Skeletal muscle cell (primary cell): ENCODE results near the gene TMEM141.
A peak's percentile ranks its signal among the peaks of the same experiment; 100 is the strongest.
"Not testable (repeated sequence)": the region's sequence is repeated elsewhere in the genome, so short reads cannot be mapped to it uniquely, and the experiment has no call there.

Experiments used
- DNase-seq: peaks from one replicate; pipeline ENCODE4 v3.0.0-alpha.2; 2010; ENCODE audit warnings: low read depth
- H3K4me3 ChIP-seq: 2 replicates; pipeline ENCODE4 v1.5.1; 2011; ENCODE audit warnings: low read depth, mild to moderate bottlenecking, control low read depth, low read length, moderate library complexity

TMEM141 gene

DNA sequence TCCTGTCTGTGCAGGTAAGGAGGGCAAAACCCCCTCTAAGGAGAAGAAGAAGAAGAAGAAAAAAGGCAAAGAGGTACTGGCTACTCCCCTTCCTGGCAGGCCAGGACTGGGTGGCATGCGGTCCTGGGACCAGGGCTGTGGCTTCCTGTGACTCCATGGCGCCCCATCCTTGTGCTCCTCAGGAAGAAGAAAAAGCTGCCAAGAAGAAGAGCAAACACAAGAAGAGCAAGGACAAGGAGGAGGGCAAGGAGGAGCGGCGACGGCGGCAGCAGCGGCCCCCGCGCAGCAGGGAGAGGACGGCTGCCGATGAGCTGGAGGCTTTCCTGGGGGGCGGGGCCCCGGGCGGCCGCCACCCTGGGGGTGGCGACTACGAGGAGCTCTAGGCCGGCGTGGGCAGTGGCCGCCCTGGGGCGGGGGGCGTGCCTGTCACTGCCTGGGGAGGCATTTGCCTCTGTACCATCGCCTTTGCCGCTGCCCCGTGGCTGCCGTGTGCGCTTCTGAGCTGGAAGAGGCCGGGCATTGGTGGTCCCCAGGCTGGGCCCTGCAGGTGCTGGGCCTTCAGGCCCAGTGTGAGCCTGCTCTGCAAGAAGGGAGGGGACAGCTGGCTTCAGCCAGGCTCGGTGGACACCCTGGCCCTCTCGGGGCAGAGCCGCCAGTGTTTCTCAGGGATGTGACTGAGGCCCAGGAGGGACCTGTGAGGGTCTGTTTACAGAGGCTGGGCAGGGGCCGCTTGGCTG lies 49.2 kb downstream of the TMEM141 start:
- DNase-seq: no peak
- H3K4me3 ChIP-seq: no peak overlapping the region

DNA sequence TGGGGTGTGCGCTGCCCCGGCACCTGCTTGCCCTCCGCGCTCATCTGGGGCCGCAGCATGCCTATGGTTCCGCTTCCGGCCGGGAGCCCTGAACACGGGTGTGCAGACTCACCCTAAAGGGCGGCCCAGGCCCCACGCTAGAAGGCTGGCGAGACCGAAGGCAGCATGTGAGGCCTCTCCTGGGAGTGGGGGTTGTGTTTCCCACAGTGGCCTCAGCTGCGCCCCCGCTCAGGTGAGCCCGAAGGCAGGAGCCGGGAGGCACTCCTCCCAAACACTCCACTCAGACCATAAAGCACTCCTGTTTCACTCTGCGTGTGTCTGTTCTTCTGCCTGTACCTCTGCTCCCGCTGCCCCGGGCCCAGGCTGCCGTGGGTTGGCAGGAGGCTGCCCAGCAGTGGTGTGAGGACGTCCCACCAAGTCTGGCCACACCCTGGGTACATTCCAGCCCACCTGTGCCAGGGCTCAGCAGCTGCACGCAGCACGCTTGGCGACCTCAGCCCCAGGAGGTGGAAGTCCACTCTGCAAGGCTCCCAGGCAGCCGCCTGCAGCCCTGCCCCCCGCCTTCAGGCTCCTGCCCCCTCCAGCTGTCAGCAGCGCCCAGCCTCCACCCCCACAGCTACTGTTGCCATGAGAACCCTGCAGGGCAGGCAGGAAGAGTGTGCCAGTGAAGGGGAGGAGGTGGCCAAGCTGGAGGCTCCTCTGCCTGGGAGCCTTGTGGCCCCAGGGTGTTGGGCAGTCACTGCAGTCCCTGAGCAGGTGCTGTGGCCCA lies 49.9 kb downstream of the TMEM141 start:
- DNase-seq: no peak
- no peak overlapping the region for H3K4me3 ChIP-seq

DNA sequence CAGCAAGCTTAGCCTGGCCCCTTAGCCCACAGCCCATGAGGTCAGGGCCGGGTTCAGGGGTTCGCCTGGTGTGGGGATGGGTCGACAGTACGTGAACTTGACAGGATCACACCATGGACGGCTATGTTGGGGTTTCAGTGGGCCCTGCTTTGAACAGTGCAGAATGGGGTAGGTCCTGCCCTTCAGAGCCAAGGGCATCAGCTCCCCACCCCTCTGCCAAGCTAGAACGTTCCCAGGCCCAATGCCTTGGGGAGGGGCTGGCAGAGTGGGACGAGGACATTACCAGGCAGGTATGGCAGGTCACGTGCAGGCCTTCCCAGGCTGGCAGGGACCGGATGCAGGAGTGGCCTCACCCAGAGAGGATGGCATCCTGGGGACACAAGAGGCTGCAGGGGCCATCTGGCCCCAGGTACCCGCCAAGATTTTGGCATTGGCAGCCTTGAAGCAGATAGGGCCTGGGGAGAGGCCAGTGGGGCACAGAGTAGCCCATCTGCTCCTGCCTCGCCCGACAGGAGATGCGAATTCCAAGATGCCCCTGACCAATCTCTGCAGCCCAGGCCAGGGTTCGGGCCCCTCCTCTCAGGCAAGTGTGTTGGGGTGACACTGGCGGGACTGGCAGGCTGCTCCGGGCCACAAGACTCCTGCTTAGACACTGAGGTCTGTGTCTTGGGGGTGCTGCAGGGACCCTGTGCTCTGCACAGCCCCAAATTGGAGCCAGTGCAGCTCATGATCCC lies 50.7 kb downstream of the TMEM141 start:
- DNase-seq: not testable (repeated sequence)
- peak overlapping the region; percentile 52 for H3K4me3 ChIP-seq

DNA sequence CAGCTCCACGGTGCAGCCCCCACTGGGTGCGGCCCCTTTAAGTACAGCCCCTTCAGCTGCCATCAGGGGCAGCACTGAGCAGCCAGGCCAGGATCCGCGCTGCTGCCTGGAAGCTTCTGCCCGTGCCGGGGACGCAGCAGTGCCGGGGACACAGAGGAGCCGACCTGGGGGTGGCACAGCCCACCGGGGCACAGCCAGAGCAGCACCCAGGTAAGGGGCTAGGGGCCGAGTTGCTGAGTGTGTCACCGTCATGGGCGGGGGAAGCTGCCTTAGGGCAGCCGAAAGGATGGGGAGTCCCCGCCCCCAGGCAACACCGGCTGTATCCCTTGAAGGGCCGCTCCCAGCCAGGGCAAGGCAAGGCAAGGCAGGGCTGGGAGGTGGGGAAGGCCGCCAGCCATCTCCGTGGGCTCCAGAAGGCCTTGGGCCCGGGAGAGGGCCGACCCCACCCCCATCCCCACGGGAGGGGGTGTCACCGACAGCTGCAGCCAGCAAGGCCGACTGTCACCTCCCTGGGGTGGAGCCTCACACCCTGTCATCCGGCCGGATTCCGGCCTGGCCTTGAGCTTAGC lies 51.3 kb downstream of the TMEM141 start, which contains the start of gene AJM1:
Gene AJM1 (plus strand): TSS at position 99 of the 569 bp plus-strand sequence. CDS start 1,937 bp downstream, outside the sequence.
- H3K4me3 ChIP-seq: peak within 1 kb of the TSS; percentile 52
- DNase-seq: not testable (repeated sequence)
